IMR-90 (cell line): ENCODE data around the gene MED12L. TPM values are rescaled to one million over a fixed set of nuclear protein-coding genes. Genes with fewer than 3 reads are reported as not detected.

ENCODE experiments used
- ATAC-seq: fragments of 200-7000 bp; cut with Tn5 transposase; 2 replicates; pipeline ENCODE4 v1.9.1; 2020; ENCODE audit warnings: low read depth, mild to moderate bottlenecking, moderate library complexity
- BruUV-seq: library from RNA; stranded (reverse); fragments of 400-500 nt; replicated peaks from 2 replicates; lab custom pipeline; 2021; lab: Mats Ljungman, UMichigan
- CTCF ChIA-PET: fragments of 300-600 bp; formaldehyde crosslinking; extraction: SDS; loops from one replicate; lab custom pipeline; 2021; ENCODE audit warnings: antibody characterized with exemption; lab: Yijun Ruan, JAX
- POLR2A ChIA-PET: fragments of 300-600 bp; sonication (Branson Sonifier 250); formaldehyde crosslinking; loops from one replicate; lab custom pipeline; 2022; ENCODE audit warnings: antibody characterized with exemption; ENCODE audit not compliant: unreplicated experiment; lab: Charles Lee
- DNase-seq: peaks from one replicate; pipeline ENCODE4 v3.0.0; 2013
- H2AFZ ChIP-seq: replicated peaks from 2 replicates; pipeline ENCODE3; 2013; ENCODE audit warnings: low read length, mild to moderate bottlenecking; ENCODE audit not compliant: poor library complexity
- H2AK5ac ChIP-seq: 2 replicates; pipeline ENCODE4 v1.6.1; 2013; ENCODE audit warnings: low read depth, low read length, inconsistent platforms
- H2AK9ac ChIP-seq: replicated peaks from 2 replicates; pipeline ENCODE3; 2013; ENCODE audit warnings: mild to moderate bottlenecking, low read depth, low read length, moderate library complexity; ENCODE audit not compliant: poor library complexity
- H2BK120ac ChIP-seq: 2 replicates; pipeline ENCODE4 v1.6.1; 2013; ENCODE audit warnings: low read depth, low read length, inconsistent platforms
- H2BK15ac ChIP-seq: 3 replicates; pipeline ENCODE4 v1.6.1; 2013; ENCODE audit warnings: low read depth, low read length, inconsistent platforms
- H2BK20ac ChIP-seq: 2 replicates; pipeline ENCODE4 v1.6.1; 2013; ENCODE audit warnings: low read depth, mild to moderate bottlenecking, inconsistent platforms, low read length, moderate library complexity
- H2BK5ac ChIP-seq: 2 replicates; pipeline ENCODE4 v1.6.1; 2013; ENCODE audit warnings: mild to moderate bottlenecking, low read depth, low read length, inconsistent platforms; ENCODE audit not compliant: poor library complexity, severe bottlenecking
- H3K14ac ChIP-seq: replicated peaks from 2 replicates; pipeline ENCODE4 v1.6.1; 2013; ENCODE audit warnings: low read depth, low read length, inconsistent platforms
- H3K18ac ChIP-seq: 2 replicates; pipeline ENCODE4 v1.6.1; 2013; ENCODE audit warnings: low read depth, low read length, control low read depth
- H3K23ac ChIP-seq: 2 replicates; pipeline ENCODE4 v1.6.1; 2013; ENCODE audit warnings: low read depth, low read length, inconsistent platforms
- H3K27ac ChIP-seq: 2 replicates; pipeline ENCODE4 v1.5.1; 2013; ENCODE audit warnings: mild to moderate bottlenecking, control low read depth, low read length; ENCODE audit not compliant: insufficient read depth
- H3K27me3 ChIP-seq: 2 replicates; pipeline ENCODE4 v1.6.1; 2013; ENCODE audit warnings: low read length; ENCODE audit not compliant: control insufficient read depth, insufficient read depth
- H3K36me3 ChIP-seq: 2 replicates; pipeline ENCODE4 v1.6.1; 2013; ENCODE audit warnings: low read length, mixed read lengths; ENCODE audit not compliant: control insufficient read depth, insufficient read depth
- H3K4ac ChIP-seq: 2 replicates; pipeline ENCODE4 v1.6.1; 2013; ENCODE audit warnings: low read depth, low read length, inconsistent platforms
- H3K4me1 ChIP-seq: 2 replicates; pipeline ENCODE4 v1.6.1; 2013; ENCODE audit warnings: low read length, mixed read lengths; ENCODE audit not compliant: control insufficient read depth, insufficient read depth
- H3K4me2 ChIP-seq: 2 replicates; pipeline ENCODE4 v1.6.1; 2013; ENCODE audit warnings: low read depth, mild to moderate bottlenecking, control low read depth, low read length, moderate library complexity
- H3K4me3 ChIP-seq: 2 replicates; pipeline ENCODE4 v1.5.1; 2013; ENCODE audit warnings: low read depth, mild to moderate bottlenecking, control low read depth, low read length, moderate library complexity; ENCODE audit not compliant: insufficient read depth
- H3K56ac ChIP-seq: 2 replicates; pipeline ENCODE4 v1.6.1; 2013; ENCODE audit warnings: low read length, inconsistent platforms; ENCODE audit not compliant: insufficient read depth; ENCODE audit errors: extremely low read depth
- H3K79me1 ChIP-seq, 2 experiments: 2 replicates each; pipeline ENCODE4 v1.6.1; 2013; ENCODE audit warnings: low read length in 2 of 2, inconsistent platforms in 1 of 2, low read depth in 1 of 2
- H3K9ac ChIP-seq: 2 replicates; pipeline ENCODE4 v1.6.1; 2013; ENCODE audit warnings: low read depth, low read length, control low read depth
- H3K9me1 ChIP-seq: 2 replicates; pipeline ENCODE4 v1.6.1; 2013; ENCODE audit warnings: low read length, inconsistent platforms; ENCODE audit not compliant: insufficient read depth
- H3K9me3 ChIP-seq: 2 replicates; pipeline ENCODE4 v1.6.1; 2013; ENCODE audit warnings: low read length; ENCODE audit not compliant: control insufficient read depth, insufficient read depth
- H4K20me1 ChIP-seq: 2 replicates; pipeline ENCODE4 v1.6.1; 2013; ENCODE audit warnings: low read length, inconsistent platforms; ENCODE audit not compliant: insufficient read depth
- H4K5ac ChIP-seq: 2 replicates; pipeline ENCODE4 v1.6.1; 2013; ENCODE audit warnings: mild to moderate bottlenecking, low read depth, low read length, control low read depth
- H4K8ac ChIP-seq, 2 experiments: 2 replicates each; pipeline ENCODE4 v1.6.1; 2013; ENCODE audit warnings: low read depth in 2 of 2, low read length in 2 of 2, control low read depth in 1 of 2, inconsistent platforms in 1 of 2
- H4K91ac ChIP-seq: 2 replicates; pipeline ENCODE4 v1.6.1; 2013; ENCODE audit warnings: low read depth, low read length, inconsistent platforms; ENCODE audit not compliant: insufficient read depth
- BHLHE40 ChIP-seq: fragments of 150-350 bp; IDR thresholded peaks from 2 replicates; pipeline ENCODE4 v1.6.1; 2016; ENCODE audit warnings: mild to moderate bottlenecking, low read depth, low read length
- CEBPB ChIP-seq: IDR thresholded peaks from 2 replicates; pipeline ENCODE4 v1.6.1; 2012; ENCODE audit warnings: low read depth, low read length, improper control_type of control experiment
- CHD1 ChIP-seq: IDR thresholded peaks from 2 replicates; pipeline ENCODE4 v1.6.1; 2012; ENCODE audit warnings: low read depth, low read length, improper control_type of control experiment
- FOS ChIP-seq: fragments of 150-350 bp; IDR thresholded peaks from 2 replicates; pipeline ENCODE4 v1.6.1; 2016; ENCODE audit warnings: low read depth, low read length
- MAFK ChIP-seq: IDR thresholded peaks from 2 replicates; pipeline ENCODE4 v1.6.1; 2012; ENCODE audit warnings: low read depth, low read length, improper control_type of control experiment
- MAZ ChIP-seq: IDR thresholded peaks from 2 replicates; pipeline ENCODE4 v1.6.1; 2012; ENCODE audit warnings: low read depth, mild to moderate bottlenecking, low read length, improper control_type of control experiment, moderate library complexity, borderline replicate concordance
- MXI1 ChIP-seq: IDR thresholded peaks from 2 replicates; pipeline ENCODE4 v1.6.1; 2012; ENCODE audit warnings: low read depth, mild to moderate bottlenecking, low read length, moderate library complexity, borderline replicate concordance
- NFE2L2 ChIP-seq: fragments of 150-350 bp; IDR thresholded peaks from 2 replicates; pipeline ENCODE4 v1.6.1; 2016; ENCODE audit warnings: low read depth, mild to moderate bottlenecking, low read length
- POLR2A ChIP-seq: IDR thresholded peaks from 2 replicates; pipeline ENCODE4 v1.6.1; 2012; ENCODE audit warnings: mild to moderate bottlenecking, low read depth, low read length
- RAD21 ChIP-seq: IDR thresholded peaks from 2 replicates; pipeline ENCODE4 v1.6.1; 2012; ENCODE audit warnings: low read length, improper control_type of control experiment
- RCOR1 ChIP-seq: IDR thresholded peaks from 2 replicates; pipeline ENCODE4 v1.6.1; 2012; ENCODE audit warnings: mild to moderate bottlenecking, low read length, improper control_type of control experiment; ENCODE audit not compliant: insufficient replicate concordance
- SMC3 ChIP-seq: fragments of 150-350 bp; IDR thresholded peaks from 2 replicates; pipeline ENCODE4 v1.6.1; 2016; ENCODE audit warnings: low read depth, mild to moderate bottlenecking, antibody characterized with exemption, low read length, moderate library complexity
- WGBS, 2 experiments: methylation state at CpG; one replicate each; pipeline versions ENCODE4 v1.1.5 to v1.1.7; 2013; ENCODE audit warnings: missing lambda C conversion rate in 2 of 2; ENCODE audit not compliant: insufficient read length in 1 of 2; ENCODE audit errors: extremely low coverage in 2 of 2; 5-methylcytosine and 5-hydroxymethylcytosine counted together
- dilution Hi-C: fragments of 300-500 bp; cut with HindIII; formaldehyde crosslinking; loops from one replicate; pipeline ENCODE4 v1.14.3; 2018; ENCODE audit warnings: low sequenced_read_pairs; ENCODE audit not compliant: unreplicated experiment
- in situ Hi-C: fragments of 300-500 bp; cut with MboI; formaldehyde crosslinking; loops from 3 replicates; pipeline ENCODE4 v1.14.3; 2019; ENCODE audit warnings: low sequenced_read_pairs, inconsistent platforms, mixed read lengths
- intact Hi-C: fragments of 100-400 bp; cut with micrococcal nuclease; formaldehyde crosslinking; loops from 2 replicates; pipeline ENCODE4 v1.10.0; 2022
- polyA plus RNA-seq, 3 experiments: library from polyadenylated mRNA; depleted of rRNA; stranded (reverse); fragments of >200 nt; gene quantifications; 2 replicates each; pipeline ENCODE4 v1.2.3, GENCODE V29; 2012; ENCODE audit warnings: low replicate concordance in 1 of 3
- total RNA-seq: library from RNA; depleted of rRNA; stranded (reverse); fragments of >200 nt; gene quantifications from 2 replicates; pipeline ENCODE4 v1.2.3, GENCODE V29; 2012
- TF ChIP-seq, protein P1 (sequence below): fragments of 150-350 bp; IDR thresholded peaks from 2 replicates; pipeline ENCODE4 v1.6.1; 2017; ENCODE audit warnings: mild to moderate bottlenecking, antibody characterized with exemption, low read length, low read depth
- TF ChIP-seq, protein P2 (sequence below): fragments of 150-350 bp; IDR thresholded peaks from 2 replicates; pipeline ENCODE4 v1.6.1; 2016; ENCODE audit warnings: low read depth, mild to moderate bottlenecking, low read length, moderate library complexity, borderline replicate concordance
- TF ChIP-seq, protein P3 (sequence below): conservative IDR thresholded peaks from 2 replicates; pipeline ENCODE4 v1.5.1; 2012; ENCODE audit warnings: mild to moderate bottlenecking, low read depth, low read length, improper control_type of control experiment

Gene MED12L
- total and polyA plus RNA-seq, 2 of the 4 experiments (the other 2 are of a cell fraction): 0.05 to 0.18 TPM

DNA sequence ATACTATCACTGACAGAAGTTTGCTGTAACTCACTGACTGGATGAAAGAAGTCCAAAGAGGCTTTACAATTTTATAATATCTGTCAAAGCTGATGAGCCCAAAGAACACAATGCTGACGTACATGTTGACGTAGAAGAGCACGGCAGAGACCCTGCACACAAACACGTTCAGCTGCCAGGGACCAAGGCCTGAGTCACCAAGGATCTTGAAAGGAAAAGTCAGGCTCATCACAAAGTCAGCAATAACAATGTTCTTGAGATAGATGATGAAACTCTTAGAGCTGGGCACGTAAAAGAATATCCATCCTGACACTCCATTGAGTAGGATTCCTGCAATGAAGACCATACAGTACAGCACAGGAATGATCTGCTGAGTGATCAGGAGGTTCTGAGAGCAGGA lies 128.4 kb downstream of the MED12L start:
- Histone ChIP-seq H2BK15ac (no peak overlapping the region; the same call in 2 of the 3 replicates), H2BK20ac (no peak overlapping the region), H3K36me3 (no peaks in the 10 kb centered on the region), H3K56ac (no peak overlapping the region), H3K23ac (no peak overlapping the region), H2AK5ac (no peak overlapping the region), H2AK9ac (no peak overlapping the region), H3K79me1 (no peaks in the 10 kb centered on the region), H3K4me1 (peaks cover 3% of the 10 kb centered on the region; the same call in 1 of the 2 replicates), H3K4me3 (no peak overlapping the region), H3K4me2 (no peak overlapping the region), H3K18ac (no peak overlapping the region), H4K20me1 (no peaks in the 10 kb centered on the region), H3K14ac (no peak overlapping the region), H4K5ac (no peak overlapping the region), H3K9ac (no peak overlapping the region), H2AFZ (no peak overlapping the region), H2BK5ac (no peak overlapping the region), H4K8ac (no peak overlapping the region; a peak in 1 of 4 replicates), H3K27ac (no peak overlapping the region), H3K9me1 (peaks cover 6% of the 10 kb centered on the region; the same call in 1 of the 2 replicates), H4K91ac (0 out of 2 replicates have a peak overlapping the region, but pooled peaks have one; percentile 19), H3K9me3 (no peaks in the 10 kb centered on the region), H3K4ac (no peak overlapping the region), H3K27me3 (no peaks in the 10 kb centered on the region), H2BK120ac (no peak overlapping the region)
- TF ChIP-seq CEBPB (no peak), RAD21 (no peak), MAZ (no peak), FOS (no peak), CHD1 (no peak), SMC3 (no peak), BHLHE40 (no peak), POLR2A (no peak), MAFK (no peak), MXI1 (no peak), NFE2L2 (no peak), RCOR1 (no peak)
- TF ChIP-seq, protein P1, sequence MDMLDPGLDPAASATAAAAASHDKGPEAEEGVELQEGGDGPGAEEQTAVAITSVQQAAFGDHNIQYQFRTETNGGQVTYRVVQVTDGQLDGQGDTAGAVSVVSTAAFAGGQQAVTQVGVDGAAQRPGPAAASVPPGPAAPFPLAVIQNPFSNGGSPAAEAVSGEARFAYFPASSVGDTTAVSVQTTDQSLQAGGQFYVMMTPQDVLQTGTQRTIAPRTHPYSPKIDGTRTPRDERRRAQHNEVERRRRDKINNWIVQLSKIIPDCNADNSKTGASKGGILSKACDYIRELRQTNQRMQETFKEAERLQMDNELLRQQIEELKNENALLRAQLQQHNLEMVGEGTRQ: no peak
- TF ChIP-seq, protein P2, sequence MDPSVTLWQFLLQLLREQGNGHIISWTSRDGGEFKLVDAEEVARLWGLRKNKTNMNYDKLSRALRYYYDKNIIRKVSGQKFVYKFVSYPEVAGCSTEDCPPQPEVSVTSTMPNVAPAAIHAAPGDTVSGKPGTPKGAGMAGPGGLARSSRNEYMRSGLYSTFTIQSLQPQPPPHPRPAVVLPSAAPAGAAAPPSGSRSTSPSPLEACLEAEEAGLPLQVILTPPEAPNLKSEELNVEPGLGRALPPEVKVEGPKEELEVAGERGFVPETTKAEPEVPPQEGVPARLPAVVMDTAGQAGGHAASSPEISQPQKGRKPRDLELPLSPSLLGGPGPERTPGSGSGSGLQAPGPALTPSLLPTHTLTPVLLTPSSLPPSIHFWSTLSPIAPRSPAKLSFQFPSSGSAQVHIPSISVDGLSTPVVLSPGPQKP: no peak
- TF ChIP-seq, protein P3, sequence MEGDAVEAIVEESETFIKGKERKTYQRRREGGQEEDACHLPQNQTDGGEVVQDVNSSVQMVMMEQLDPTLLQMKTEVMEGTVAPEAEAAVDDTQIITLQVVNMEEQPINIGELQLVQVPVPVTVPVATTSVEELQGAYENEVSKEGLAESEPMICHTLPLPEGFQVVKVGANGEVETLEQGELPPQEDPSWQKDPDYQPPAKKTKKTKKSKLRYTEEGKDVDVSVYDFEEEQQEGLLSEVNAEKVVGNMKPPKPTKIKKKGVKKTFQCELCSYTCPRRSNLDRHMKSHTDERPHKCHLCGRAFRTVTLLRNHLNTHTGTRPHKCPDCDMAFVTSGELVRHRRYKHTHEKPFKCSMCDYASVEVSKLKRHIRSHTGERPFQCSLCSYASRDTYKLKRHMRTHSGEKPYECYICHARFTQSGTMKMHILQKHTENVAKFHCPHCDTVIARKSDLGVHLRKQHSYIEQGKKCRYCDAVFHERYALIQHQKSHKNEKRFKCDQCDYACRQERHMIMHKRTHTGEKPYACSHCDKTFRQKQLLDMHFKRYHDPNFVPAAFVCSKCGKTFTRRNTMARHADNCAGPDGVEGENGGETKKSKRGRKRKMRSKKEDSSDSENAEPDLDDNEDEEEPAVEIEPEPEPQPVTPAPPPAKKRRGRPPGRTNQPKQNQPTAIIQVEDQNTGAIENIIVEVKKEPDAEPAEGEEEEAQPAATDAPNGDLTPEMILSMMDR: no peak
- in situ Hi-C loops: no loop called here
- ATAC-seq (no peak), DNase-seq (peak; percentile 54)
- no TSS peak for BruUV-seq
- WGBS, 2 experiments: 80% methylated on average over 3 of the region's 5 CpGs; no CpG with 5 or more reads in 1 of the 2 experiments
- ChIA-PET CTCF (interaction anchor here (0.9 kb wide), 1 partner anchor 46 kb away, joined by 3 read pairs; no protein-coding TSS in a partner anchor), POLR2A (no interaction called here)
- dilution Hi-C loops: no loop called here
- intact Hi-C loops: no loop called here
